GM23248 (cell line): ENCODE data around the gene TWF2. TPM values are rescaled to one million over a fixed set of nuclear protein-coding genes. Genes with fewer than 3 reads are reported as not detected.

Experiments
- DNase-seq: peaks from one replicate; pipeline ENCODE4 v3.0.0-alpha.2; 2015
- H2AFZ ChIP-seq: fragments of 200-600 bp; sonication (generic); 2 replicates; pipeline ENCODE4 v1.6.1; 2016; ENCODE audit warnings: antibody characterized with exemption
- H3F3A ChIP-seq: fragments of 200-600 bp; sonication (generic); 2 replicates; pipeline ENCODE4 v1.6.1; 2016; ENCODE audit warnings: mild to moderate bottlenecking, antibody characterized with exemption, mixed run types; ENCODE audit not compliant: insufficient read depth
- H3K27ac ChIP-seq: fragments of 200-600 bp; sonication (generic); 2 replicates; pipeline ENCODE4 v1.5.1; 2016; ENCODE audit warnings: mild to moderate bottlenecking
- H3K27me3 ChIP-seq: fragments of 200-600 bp; sonication (generic); replicated peaks from 2 replicates; pipeline ENCODE4 v1.6.1; 2016; ENCODE audit warnings: mild to moderate bottlenecking; ENCODE audit not compliant: insufficient read depth
- H3K36me3 ChIP-seq: fragments of 200-600 bp; sonication (generic); 2 replicates; pipeline ENCODE4 v1.6.1; 2016; ENCODE audit warnings: low read depth, mild to moderate bottlenecking
- H3K4me1 ChIP-seq: fragments of 200-600 bp; sonication (generic); 2 replicates; pipeline ENCODE4 v1.6.1; 2016; ENCODE audit warnings: mild to moderate bottlenecking; ENCODE audit not compliant: insufficient read depth
- H3K4me2 ChIP-seq: fragments of 200-600 bp; sonication (generic); one replicate; pipeline ENCODE4 v1.6.1; 2016; ENCODE audit warnings: mild to moderate bottlenecking; ENCODE audit not compliant: unreplicated experiment
- H3K4me3 ChIP-seq: fragments of 200-600 bp; sonication (generic); 2 replicates; pipeline ENCODE4 v1.5.1; 2016; ENCODE audit warnings: mild to moderate bottlenecking
- H3K79me2 ChIP-seq: fragments of 200-600 bp; sonication (generic); 2 replicates; pipeline ENCODE4 v1.6.1; 2016; ENCODE audit warnings: mild to moderate bottlenecking; ENCODE audit not compliant: insufficient read depth
- H3K9ac ChIP-seq: fragments of 200-600 bp; sonication (generic); 2 replicates; pipeline ENCODE4 v1.6.1; 2016; ENCODE audit warnings: mild to moderate bottlenecking
- H3K9me2 ChIP-seq: fragments of 200-600 bp; sonication (generic); 2 replicates; pipeline ENCODE4 v1.6.1; 2016; ENCODE audit warnings: mixed run types, mild to moderate bottlenecking, moderate library complexity; ENCODE audit not compliant: insufficient read depth
- H3K9me3 ChIP-seq: fragments of 200-600 bp; sonication (generic); one replicate; pipeline ENCODE4 v1.6.1; 2017; ENCODE audit warnings: low read depth
- H4K20me1 ChIP-seq: fragments of 200-600 bp; sonication (generic); 2 replicates; pipeline ENCODE4 v1.6.0; 2016; ENCODE audit not compliant: insufficient read depth
- EZH2 ChIP-seq: fragments of 200-600 bp; sonication (generic); IDR thresholded peaks from 2 replicates; pipeline ENCODE4 v1.6.1; 2018; ENCODE audit warnings: antibody characterized with exemption, mild to moderate bottlenecking; ENCODE audit not compliant: insufficient read depth, poor library complexity, severe bottlenecking
- EZH2phosphoT487 ChIP-seq: fragments of 200-600 bp; sonication (generic); IDR thresholded peaks from 2 replicates; pipeline ENCODE4 v1.6.1; 2018; ENCODE audit warnings: antibody characterized with exemption, moderate library complexity, mild to moderate bottlenecking, low read depth; ENCODE audit not compliant: insufficient read depth
- WGBS, 2 experiments: methylation state at CpG; one replicate each; pipeline ENCODE4 v1.1.6; 2015 to 2017; ENCODE audit warnings: low lambda C conversion rate in 2 of 2, low coverage in 1 of 2; ENCODE audit errors: missing lambda C conversion rate in 2 of 2; 5-methylcytosine and 5-hydroxymethylcytosine counted together
- in situ Hi-C: fragments of 300-500 bp; cut with MboI; formaldehyde crosslinking; loops from 2 replicates; pipeline ENCODE4 v1.15.0; 2020
- polyA plus RNA-seq: library from polyadenylated mRNA; unstranded; fragments of >200 nt; fragmentation: Nextera tagmentation; extraction: Ambion mirVana; gene quantifications from 2 replicates; pipeline ENCODE4 v1.2.1, GENCODE V29; 2016
- total RNA-seq: library from RNA; depleted of rRNA; stranded (reverse); fragments of >200 nt; shearing (Covaris generic); gene quantifications from 2 replicates; pipeline ENCODE4 v1.2.3, GENCODE V29; 2014

Gene TWF2
- total and polyA plus RNA-seq, 2 experiments from 2014 or later: 95.1 to 137 TPM

DNA sequence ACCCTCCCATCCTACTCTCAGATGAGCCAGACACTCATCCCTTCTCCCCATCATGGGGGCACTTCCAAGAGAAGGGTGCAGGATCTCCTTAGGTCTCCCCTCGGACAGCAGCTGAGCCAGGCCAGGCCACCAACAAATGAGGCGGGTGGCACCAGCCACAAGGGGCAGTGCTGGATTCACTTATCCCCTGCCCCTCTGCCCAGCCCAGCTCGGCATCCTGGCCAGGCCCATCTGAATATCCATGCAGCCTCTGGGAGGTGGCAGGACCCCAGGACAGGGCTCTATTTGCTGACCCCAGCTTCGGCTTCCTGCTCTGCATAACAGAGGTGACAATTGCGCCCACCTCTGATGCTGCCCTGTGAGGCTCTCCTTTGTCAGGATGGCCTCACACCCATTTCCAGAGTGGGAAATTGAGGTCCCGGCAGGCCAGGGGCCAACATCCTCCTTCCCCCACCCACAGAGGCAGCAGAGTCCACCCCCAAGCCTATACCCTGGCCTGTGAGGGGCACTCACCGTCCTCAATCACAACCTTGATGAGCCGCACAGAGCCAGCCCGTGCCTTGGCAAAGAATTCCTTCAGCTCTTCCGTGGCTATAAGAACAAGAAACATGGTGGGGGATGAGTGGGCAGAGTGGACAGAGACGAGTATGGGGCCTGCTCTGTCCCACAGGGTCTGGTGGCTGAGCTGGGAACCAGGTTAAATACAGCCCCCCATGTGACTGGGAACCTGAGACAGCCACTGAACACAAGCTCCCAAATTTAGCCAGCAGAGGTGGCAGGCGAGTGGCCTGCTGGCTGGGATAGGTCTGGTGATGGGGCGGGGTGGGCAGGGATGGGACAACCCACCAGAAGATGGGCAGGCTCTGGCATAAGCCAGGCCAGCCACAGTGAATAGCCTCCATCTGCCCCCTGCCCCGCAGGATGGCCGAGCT, 4.2 kb downstream of the TWF2 start:
- in situ Hi-C loops: loop anchor here (10.0 kb wide), 1 partner anchor 110 kb away; no protein-coding TSS in a partner anchor
- Histone ChIP-seq H3K36me3 (no peaks in the 10 kb centered on the region; the same call in 1 of the 2 replicates), H3K9ac (no peak overlapping the region), H3K27ac (no peak overlapping the region), H2AFZ (no peak overlapping the region), H3K27me3 (no peaks in the 10 kb centered on the region), H3K9me3 (no peaks in the 10 kb centered on the region), H3K4me2 (no peak overlapping the region), H3F3A (peaks cover 15% of the 10 kb centered on the region), H4K20me1 (no peaks in the 10 kb centered on the region), H3K9me2 (no peaks in the 10 kb centered on the region), H3K79me2 (peaks cover 74% of the 10 kb centered on the region), H3K4me1 (peaks cover 19% of the 10 kb centered on the region), H3K4me3 (no peak overlapping the region)
- no peak for TF ChIP-seq EZH2phosphoT487
- TF ChIP-seq EZH2: no peak
- no peak for DNase-seq
- 77 to 78% methylated on average over 15 of the region's 15 CpGs for WGBS, 2 experiments

DNA sequence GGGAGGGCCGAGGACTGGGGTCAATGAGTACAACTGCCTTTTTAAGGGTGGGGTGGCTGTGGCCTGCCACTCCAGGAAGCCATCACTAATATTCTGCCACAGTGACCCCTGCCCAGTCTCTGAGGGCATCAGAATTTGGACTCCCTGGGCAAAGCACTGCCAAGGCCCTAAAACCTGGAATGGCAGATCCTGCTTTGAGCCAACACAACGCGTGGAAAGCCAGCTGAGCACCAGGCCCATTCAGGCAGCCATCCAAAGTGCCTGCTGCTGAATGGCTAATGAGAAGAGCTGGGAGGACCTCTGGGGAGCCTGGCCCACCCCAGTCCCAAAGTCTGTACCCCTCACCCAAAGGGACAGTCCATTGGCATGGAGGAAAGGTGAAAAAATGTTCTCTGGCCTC, 5.0 kb downstream of the TWF2 start:
- H3K9me3 ChIP-seq: no peaks in the 10 kb centered on the region
- no peak overlapping the region for H3K4me2 ChIP-seq
- H3K4me3 ChIP-seq: no peak overlapping the region
- WGBS, 2 experiments: 90 to 92% methylated on average over 3 of the region's 3 CpGs
- no peak overlapping the region for H3K27ac ChIP-seq
- no peak for TF ChIP-seq EZH2
- no peak overlapping the region for H3K9ac ChIP-seq
- H3K9me2 ChIP-seq: no peaks in the 10 kb centered on the region
- peaks cover 7% of the 10 kb centered on the region; the same call in 1 of the 2 replicates for H3K36me3 ChIP-seq
- peaks cover 69% of the 10 kb centered on the region for H3K79me2 ChIP-seq
- H2AFZ ChIP-seq: no peak overlapping the region
- H3F3A ChIP-seq: 0 out of 2 replicates have a peak, but pooled peaks cover 9% of the 10 kb centered on the region
- peaks cover 17% of the 10 kb centered on the region; the same call in 1 of the 2 replicates for H3K4me1 ChIP-seq
- in situ Hi-C loops: loop anchor here (10.0 kb wide), 1 partner anchor 111 kb away; no protein-coding TSS in a partner anchor
- no peaks in the 10 kb centered on the region for H4K20me1 ChIP-seq
- no peak for DNase-seq
- H3K27me3 ChIP-seq: no peaks in the 10 kb centered on the region

DNA sequence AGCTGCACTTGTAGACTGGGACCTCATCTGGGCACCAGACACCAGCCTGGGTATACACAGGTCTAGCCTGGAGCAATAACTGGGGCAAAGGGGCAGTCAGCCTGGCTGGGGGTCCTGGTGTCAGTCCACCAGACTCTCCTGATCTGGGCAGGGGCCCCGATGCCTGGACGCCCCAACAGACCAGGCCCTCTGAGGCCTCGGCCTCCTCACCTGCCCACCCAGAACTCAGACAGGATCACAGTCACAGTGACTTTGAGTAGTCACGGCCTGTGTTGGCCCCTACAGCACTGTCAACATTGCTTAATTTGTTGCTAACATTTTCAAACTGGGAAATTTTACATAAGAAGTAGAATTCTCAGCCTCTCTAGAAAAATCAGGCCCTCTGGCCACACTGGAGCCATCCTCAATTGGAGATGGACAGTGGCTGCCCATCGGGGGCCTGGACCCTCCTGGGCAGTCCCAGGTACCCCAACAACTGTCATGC, 5.8 kb downstream of the TWF2 start:
- 75 to 86% methylated on average over 5 of the region's 5 CpGs for WGBS, 2 experiments
- no peak overlapping the region for H3K4me2 ChIP-seq
- peaks cover 12% of the 10 kb centered on the region; the same call in 1 of the 2 replicates for H3K36me3 ChIP-seq
- in situ Hi-C loops: loop anchor here (10.0 kb wide), 1 partner anchor 112 kb away; no protein-coding TSS in a partner anchor
- peaks cover 61% of the 10 kb centered on the region for H3K79me2 ChIP-seq
- no peak overlapping the region for H3K4me3 ChIP-seq
- H3K9me2 ChIP-seq: no peaks in the 10 kb centered on the region
- no peak overlapping the region for H3K27ac ChIP-seq
- no peaks in the 10 kb centered on the region for H3K9me3 ChIP-seq
- TF ChIP-seq EZH2 (no peak), EZH2phosphoT487 (no peak)
- H3K27me3 ChIP-seq: no peaks in the 10 kb centered on the region
- peaks cover 17% of the 10 kb centered on the region; the same call in 1 of the 2 replicates for H3K4me1 ChIP-seq
- H3K9ac ChIP-seq: peak overlapping the region; percentile 11; the same call in 1 of the 2 replicates
- no peak for DNase-seq
- no peak overlapping the region for H2AFZ ChIP-seq
- 0 out of 2 replicates have a peak, but pooled peaks cover 5% of the 10 kb centered on the region for H3F3A ChIP-seq
- H4K20me1 ChIP-seq: no peaks in the 10 kb centered on the region

DNA sequence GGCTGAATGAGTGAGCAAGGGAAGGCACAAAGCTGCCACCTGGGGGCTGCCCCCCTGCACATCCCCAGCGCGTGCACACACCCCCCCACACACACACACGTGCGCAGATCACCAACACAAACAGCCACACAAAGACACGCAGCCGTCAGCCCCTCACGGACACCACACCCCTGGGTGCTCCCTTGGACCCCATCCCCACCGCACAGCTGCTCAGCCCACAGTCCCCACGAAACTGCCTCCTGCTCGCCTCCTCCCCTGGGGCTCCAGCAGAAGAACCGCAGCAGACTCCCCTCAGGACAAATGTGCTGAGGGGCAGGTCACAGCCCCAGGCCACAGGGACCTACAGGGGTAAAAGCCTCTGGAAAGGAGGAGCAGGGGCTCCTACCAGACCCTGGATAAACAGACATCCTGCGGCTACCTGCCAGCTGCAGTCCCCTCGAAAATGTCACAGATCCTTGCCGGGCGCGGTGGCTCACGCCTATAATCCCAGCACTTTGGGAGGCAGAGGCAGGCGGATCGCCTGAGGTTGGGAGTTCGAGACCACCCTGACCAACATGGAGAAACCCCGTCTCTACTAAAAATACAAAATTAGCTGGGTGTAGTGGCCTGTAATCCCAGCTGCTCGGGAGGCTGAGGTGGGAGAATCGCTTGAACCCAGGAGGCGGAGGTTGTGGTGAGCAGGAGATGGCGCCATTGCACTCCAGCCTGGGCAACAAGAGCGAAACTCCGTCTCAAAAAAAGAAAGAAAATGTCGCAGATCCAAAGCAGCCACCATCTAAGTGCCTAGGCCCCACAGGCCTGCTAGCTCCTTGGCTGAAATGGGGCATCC, 6.5 kb downstream of the TWF2 start:
- H3F3A ChIP-seq: no peaks in the 10 kb centered on the region
- H4K20me1 ChIP-seq: no peaks in the 10 kb centered on the region
- H3K36me3 ChIP-seq: peaks cover 12% of the 10 kb centered on the region; the same call in 1 of the 2 replicates
- no peak overlapping the region for H3K4me2 ChIP-seq
- no peaks in the 10 kb centered on the region for H3K9me2 ChIP-seq
- peak overlapping the region; percentile 11; the same call in 1 of the 2 replicates for H3K9ac ChIP-seq
- H2AFZ ChIP-seq: no peak overlapping the region
- in situ Hi-C loops: loop anchor here (10.0 kb wide), 1 partner anchor 112 kb away; no protein-coding TSS in a partner anchor
- WGBS, 2 experiments: 90% methylated on average over 26 to 28 of the region's 28 CpGs
- no peak for TF ChIP-seq EZH2phosphoT487
- TF ChIP-seq EZH2: no peak
- no peak overlapping the region for H3K4me3 ChIP-seq
- peaks cover 56% of the 10 kb centered on the region for H3K79me2 ChIP-seq
- no peaks in the 10 kb centered on the region for H3K27me3 ChIP-seq
- peaks cover 12% of the 10 kb centered on the region; the same call in 1 of the 2 replicates for H3K4me1 ChIP-seq
- no peaks in the 10 kb centered on the region for H3K9me3 ChIP-seq
- DNase-seq: no peak
- no peak overlapping the region for H3K27ac ChIP-seq
